GM10266 (cell line): Measurements from ENCODE around the gene CNGB1.
"Not testable (repeated sequence)": the region's sequence is repeated elsewhere in the genome, so short reads cannot be mapped to it uniquely, and the experiment has no call there.

Experiments
- DNase-seq: peaks from one replicate; pipeline ENCODE4 v3.0.0; 2012; ENCODE audit errors: extremely low spot score
- TF ChIP-seq, protein P1 (sequence below): IDR thresholded peaks from 2 replicates; pipeline ENCODE4 v1.5.1; 2012; ENCODE audit warnings: mild to moderate bottlenecking, low read depth; ENCODE audit not compliant: control insufficient read depth, insufficient read depth; ENCODE audit errors: missing control alignments

Gene CNGB1

DNA sequence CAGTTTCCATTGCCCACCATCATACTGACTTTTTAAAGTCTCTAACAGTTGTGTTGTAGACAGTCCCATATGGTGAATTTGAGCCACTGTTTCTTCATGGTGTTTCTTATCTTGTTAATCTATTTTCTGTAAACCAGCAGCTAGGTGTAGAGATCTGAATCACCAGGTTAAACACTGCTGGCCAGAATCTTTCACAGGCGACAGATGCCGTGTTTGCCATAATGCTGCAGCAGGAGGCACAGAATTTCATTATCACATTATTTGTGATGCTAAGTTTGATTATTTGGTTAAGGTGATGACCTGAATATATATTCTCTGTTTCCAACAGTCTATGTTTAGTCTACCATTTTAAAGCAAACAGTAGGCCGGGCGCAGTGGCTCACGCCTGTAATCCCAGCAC is 11.5 kb upstream of the CNGB1 start:
- DNase-seq: no peak
- TF ChIP-seq, protein P1, sequence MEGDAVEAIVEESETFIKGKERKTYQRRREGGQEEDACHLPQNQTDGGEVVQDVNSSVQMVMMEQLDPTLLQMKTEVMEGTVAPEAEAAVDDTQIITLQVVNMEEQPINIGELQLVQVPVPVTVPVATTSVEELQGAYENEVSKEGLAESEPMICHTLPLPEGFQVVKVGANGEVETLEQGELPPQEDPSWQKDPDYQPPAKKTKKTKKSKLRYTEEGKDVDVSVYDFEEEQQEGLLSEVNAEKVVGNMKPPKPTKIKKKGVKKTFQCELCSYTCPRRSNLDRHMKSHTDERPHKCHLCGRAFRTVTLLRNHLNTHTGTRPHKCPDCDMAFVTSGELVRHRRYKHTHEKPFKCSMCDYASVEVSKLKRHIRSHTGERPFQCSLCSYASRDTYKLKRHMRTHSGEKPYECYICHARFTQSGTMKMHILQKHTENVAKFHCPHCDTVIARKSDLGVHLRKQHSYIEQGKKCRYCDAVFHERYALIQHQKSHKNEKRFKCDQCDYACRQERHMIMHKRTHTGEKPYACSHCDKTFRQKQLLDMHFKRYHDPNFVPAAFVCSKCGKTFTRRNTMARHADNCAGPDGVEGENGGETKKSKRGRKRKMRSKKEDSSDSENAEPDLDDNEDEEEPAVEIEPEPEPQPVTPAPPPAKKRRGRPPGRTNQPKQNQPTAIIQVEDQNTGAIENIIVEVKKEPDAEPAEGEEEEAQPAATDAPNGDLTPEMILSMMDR: no peak

DNA sequence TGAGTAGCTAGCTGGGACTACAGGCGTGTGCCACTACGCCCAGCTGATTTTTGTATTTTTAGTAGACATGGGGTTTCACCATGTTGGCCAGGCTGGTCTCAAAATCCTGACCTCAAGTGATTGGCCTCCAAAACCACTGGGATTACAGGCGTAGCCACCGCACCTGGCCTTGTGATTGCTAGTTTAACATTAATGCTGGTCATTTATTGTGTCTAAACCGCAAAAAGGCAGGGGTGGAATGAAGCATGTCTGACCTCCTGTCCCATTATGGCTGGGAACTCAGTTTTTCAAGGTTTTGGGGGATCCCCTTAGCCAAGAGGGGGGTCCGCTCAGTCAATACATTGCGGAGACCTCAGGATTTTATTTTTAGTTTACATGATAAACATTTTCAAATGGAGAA is 10.7 kb upstream of the CNGB1 start:
- no peak for DNase-seq
- TF ChIP-seq, protein P1: no peak

DNA sequence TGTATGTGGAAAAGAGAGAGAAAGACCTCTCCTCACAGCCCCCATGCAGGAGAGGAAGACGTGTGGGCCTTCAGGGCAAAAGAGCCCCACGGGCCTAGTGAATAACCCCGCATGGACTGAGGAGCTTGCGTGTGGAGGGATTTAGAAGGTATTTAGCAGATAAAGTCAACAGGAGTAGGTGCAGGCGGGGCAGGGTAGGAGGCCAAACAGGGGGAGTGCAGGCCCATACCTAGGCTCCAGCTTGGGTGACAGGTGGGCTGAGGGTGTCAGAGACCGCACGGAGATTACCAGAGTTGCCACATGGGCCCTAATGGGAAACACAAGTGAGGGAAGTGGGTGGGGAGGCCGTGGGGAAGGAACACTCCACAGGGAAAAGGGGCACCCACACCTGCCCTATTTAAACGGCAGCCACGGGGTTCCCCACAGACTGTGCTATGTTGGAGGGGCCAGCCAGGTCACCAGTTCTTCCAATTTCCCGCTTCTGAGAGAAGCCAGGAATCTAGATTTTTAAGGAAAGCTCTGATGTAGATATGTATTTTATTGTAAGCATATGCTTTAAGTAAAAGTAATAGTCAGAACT is 8.2 kb upstream of the CNGB1 start:
- DNase-seq: no peak

DNA sequence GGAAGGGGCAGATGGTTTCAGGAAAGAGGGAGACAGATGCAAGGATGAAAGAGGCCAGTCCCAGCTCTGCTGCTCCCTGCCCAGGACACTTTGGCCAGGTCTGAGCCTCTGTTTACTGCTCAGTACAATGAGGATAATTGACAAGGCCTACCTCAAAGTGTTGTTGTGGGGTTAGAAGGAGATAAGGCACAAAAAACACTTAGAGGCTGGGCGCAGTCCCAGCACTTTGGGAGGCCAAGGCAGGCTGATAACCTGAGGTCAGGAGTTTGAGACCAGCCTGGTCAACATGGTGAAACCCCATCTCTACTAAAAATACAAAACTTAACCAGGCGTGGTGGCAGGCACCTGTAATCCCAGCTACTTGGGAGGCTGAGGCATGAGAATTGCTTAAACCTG is 7.1 kb upstream of the CNGB1 start:
- not testable (repeated sequence) for DNase-seq

More for the DNA sequence above, 8.2 kb upstream of the CNGB1 start:
- TF ChIP-seq, protein P1: no peak

DNA sequence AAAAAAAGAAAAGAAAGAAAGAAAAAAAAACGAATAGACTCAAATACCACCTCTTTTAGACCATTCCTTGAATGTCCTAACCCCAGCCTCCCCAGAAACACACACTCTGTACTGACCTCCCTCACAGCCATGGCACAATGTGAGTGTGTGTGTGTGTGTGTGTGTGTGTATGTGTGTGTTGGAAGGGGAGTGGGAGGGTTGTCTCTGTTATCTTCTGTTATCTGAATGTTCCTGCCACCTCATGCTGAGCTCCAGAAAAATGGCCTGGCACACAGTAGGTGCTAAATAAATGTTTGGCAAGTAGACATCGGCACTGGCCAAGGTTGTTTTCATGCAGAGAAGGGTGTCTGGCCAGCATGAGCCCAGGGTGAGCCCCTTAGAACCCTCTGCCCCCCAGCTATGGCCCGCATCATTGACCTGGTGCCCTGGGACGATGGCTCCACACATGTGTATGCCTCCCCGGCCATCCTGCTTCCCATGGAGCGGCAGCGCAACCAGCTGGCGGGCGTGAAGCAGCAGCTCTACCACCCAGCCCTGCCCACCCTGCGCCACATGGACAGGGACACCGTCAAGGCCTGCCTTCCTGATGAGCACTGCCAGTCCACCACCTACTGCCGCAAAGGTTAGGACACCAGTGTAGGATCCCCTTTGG is 6.6 kb upstream of the CNGB1 start:
- no peak for DNase-seq
- TF ChIP-seq, protein P1: no peak

DNA sequence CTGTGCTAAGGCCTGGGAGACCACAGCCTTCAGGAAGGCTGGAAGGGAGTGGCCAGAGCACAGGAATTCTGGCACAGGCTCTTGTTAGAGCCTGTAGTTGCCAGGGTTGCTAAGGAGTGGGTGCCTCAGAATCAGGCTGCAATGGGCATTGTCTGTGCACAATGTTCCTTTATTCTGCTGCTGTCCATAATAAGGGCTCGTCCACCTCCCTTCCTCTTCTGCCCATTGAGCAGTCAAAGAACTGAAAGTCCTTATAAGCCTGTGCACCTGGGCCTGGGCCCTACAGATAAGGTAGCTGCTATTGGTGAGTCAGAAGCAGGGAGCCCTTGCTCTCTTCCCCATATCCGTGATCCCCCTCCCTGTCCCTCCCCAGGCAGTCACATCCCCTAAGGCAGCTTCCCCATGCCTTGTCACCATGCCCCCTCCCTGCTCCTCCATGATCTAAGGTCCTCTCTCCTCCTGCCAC is 5.4 kb upstream of the CNGB1 start:
- no peak for DNase-seq
- TF ChIP-seq, protein P1: no peak

DNA sequence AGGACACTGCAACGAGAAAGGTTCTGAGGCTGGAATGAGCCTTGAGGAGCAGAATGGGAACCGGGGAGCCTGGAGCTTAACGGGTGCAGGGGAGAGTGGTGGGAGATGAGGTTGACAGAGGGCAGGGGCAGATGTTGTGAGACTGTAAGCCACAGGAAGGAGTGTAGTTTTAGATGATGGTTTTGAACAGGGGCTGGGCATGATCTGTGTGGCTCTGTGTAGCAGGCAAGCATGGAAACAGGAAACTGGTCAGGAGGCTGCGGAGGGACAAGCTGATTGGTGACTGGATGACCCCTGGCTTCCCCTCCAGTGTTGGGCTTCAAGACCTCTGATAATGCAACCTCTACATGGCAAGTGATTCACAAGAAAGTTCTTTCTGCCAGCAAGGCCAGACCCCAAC is 1.4 kb upstream of the CNGB1 start:
- DNase-seq: no peak
- TF ChIP-seq, protein P1: no peak

DNA sequence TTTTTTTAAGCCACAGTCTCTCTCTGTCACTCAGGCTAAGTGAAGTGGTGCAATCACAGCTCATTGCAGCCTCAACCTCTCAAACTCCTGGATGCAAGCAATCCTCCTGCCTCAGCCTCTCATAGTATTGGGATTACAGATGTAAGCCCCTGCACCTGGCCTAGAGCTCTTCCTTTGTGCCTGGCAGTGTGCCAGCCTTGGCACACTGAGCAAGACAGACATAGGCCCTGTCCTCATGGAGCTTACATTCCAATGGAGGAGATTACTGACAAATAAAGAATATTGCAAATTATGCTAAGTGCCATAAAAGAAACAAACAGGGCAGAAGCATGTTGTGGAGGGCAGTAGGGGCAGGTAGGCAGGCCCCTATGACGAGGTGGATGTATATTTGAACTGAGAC is 920 bp upstream of the CNGB1 start:
- TF ChIP-seq, protein P1: no peak
- no peak for DNase-seq
